Measurements from ENCODE around the gene CLIC2.

GRCh38 chrX:155251391-155251790 is 83.0 kb downstream of the CLIC2 start:
- TF ChIP-seq POLR2A (IDR thresholded peaks at IDR 0.05), result no peak
- TF ChIP-seq, protein P1, sequence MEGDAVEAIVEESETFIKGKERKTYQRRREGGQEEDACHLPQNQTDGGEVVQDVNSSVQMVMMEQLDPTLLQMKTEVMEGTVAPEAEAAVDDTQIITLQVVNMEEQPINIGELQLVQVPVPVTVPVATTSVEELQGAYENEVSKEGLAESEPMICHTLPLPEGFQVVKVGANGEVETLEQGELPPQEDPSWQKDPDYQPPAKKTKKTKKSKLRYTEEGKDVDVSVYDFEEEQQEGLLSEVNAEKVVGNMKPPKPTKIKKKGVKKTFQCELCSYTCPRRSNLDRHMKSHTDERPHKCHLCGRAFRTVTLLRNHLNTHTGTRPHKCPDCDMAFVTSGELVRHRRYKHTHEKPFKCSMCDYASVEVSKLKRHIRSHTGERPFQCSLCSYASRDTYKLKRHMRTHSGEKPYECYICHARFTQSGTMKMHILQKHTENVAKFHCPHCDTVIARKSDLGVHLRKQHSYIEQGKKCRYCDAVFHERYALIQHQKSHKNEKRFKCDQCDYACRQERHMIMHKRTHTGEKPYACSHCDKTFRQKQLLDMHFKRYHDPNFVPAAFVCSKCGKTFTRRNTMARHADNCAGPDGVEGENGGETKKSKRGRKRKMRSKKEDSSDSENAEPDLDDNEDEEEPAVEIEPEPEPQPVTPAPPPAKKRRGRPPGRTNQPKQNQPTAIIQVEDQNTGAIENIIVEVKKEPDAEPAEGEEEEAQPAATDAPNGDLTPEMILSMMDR (IDR thresholded peaks at IDR 0.05), result no peak

Data from Peyer's patch (tissue), 4 donors.